Endodermal cell (in vitro differentiated cells): ENCODE results near the gene EHHADH. TPM values are rescaled to one million over a fixed set of nuclear protein-coding genes. Genes with fewer than 3 reads are reported as not detected.
A peak's percentile ranks its signal among the peaks of the same experiment; 100 is the strongest.

Experiments used
- DNase-seq: peaks from one replicate; pipeline ENCODE4 v3.0.0-alpha.2; 2017
- H3K27ac ChIP-seq: 2 replicates; pipeline ENCODE4 v1.5.1; 2013; ENCODE audit warnings: mild to moderate bottlenecking, low read depth, low read length, moderate library complexity
- H3K27me3 ChIP-seq: 2 replicates; pipeline ENCODE4 v1.6.1; 2013; ENCODE audit warnings: mild to moderate bottlenecking, low read length, moderate library complexity; ENCODE audit not compliant: insufficient read depth, control insufficient read depth, poor library complexity, severe bottlenecking
- H3K36me3 ChIP-seq: 2 replicates; pipeline ENCODE4 v1.7.0; 2013; ENCODE audit warnings: mild to moderate bottlenecking, low read length, moderate library complexity; ENCODE audit not compliant: control insufficient read depth, insufficient read depth
- H3K4me1 ChIP-seq: one replicate; pipeline ENCODE4 v1.7.0; 2013; ENCODE audit warnings: low read length; ENCODE audit not compliant: control insufficient read depth, insufficient read depth
- H3K4me3 ChIP-seq: 2 replicates; pipeline ENCODE4 v1.5.1; 2013; ENCODE audit warnings: mild to moderate bottlenecking, low read length, moderate library complexity
- H3K9ac ChIP-seq: 2 replicates; pipeline ENCODE4 v1.6.1; 2013; ENCODE audit warnings: mild to moderate bottlenecking, low read length, moderate library complexity; ENCODE audit not compliant: poor library complexity, severe bottlenecking; ENCODE audit errors: extremely low read depth
- H3K9me3 ChIP-seq: 2 replicates; pipeline ENCODE4 v1.6.1; 2013; ENCODE audit warnings: mild to moderate bottlenecking, low read length, moderate library complexity; ENCODE audit not compliant: control insufficient read depth
- H3K27ac Mint-ChIP-seq: 2 replicates; pipeline ENCODE4 v1.8.0; 2020; ENCODE audit warnings: mixed read lengths
- H3K27me3 Mint-ChIP-seq: 2 replicates; pipeline ENCODE4 v1.8.0; 2021; ENCODE audit warnings: mild to moderate bottlenecking, mixed read lengths; ENCODE audit not compliant: insufficient read depth
- H3K36me3 Mint-ChIP-seq: 2 replicates; pipeline ENCODE4 v1.8.0; 2020; ENCODE audit warnings: low read depth, mixed read lengths
- H3K4me1 Mint-ChIP-seq: 2 replicates; pipeline ENCODE4 v1.8.0; 2020; ENCODE audit warnings: mixed read lengths
- H3K4me3 Mint-ChIP-seq: 2 replicates; pipeline ENCODE4 v1.8.0; 2020; ENCODE audit warnings: mild to moderate bottlenecking, moderate library complexity, mixed read lengths
- H3K9me3 Mint-ChIP-seq: 2 replicates; pipeline ENCODE4 v1.8.0; 2020; ENCODE audit warnings: mild to moderate bottlenecking, mixed read lengths
- WGBS, 2 experiments: methylation state at CpG; one replicate each; pipeline versions ENCODE4 v1.1.5 to v1.1.7; 2013; ENCODE audit warnings: missing lambda C conversion rate in 2 of 2, mixed read lengths in 1 of 2; ENCODE audit not compliant: insufficient coverage in 1 of 2, insufficient read length in 1 of 2; 5-methylcytosine and 5-hydroxymethylcytosine counted together
- total RNA-seq, 2 donors: library from RNA; stranded (reverse); fragmentation: NEBNext Ultra II Directional in 1 of 2; extraction: Animal tissue kit (Norgen Biotek cat#: 25700) in 1 of 2; gene quantifications; 2 replicates in 1 of 2; 3 replicates in 1 of 2; pipeline ENCODE4 v1.2.1, GENCODE V29; 2021
- TF ChIP-seq, protein P1 (sequence below): fragments of 200-600 bp; sonication (generic); conservative IDR thresholded peaks from 2 replicates; pipeline ENCODE4 v1.5.0; 2021; ENCODE audit warnings: antibody characterized with exemption, mild to moderate bottlenecking

Gene EHHADH
- total RNA-seq, 2 donors from 2014 or later: 58.7 to 79.2 TPM

DNA sequence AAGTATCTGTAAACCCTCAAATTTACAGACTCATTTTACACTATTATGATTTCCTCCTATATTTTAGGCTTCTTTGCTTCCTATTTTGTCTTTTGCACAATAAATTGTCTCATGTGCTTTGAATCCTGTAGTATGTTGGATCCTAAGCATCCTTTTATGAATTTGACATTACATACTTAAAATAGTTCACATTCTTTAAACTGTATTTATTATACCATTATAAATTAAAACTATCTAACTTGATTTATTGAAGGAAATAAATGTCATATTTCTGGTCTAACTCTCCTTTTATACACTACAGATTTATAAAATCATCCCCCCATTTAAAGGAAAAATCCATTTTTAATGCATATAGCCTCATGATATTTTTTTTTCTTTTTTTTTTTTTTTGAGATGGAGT, 32.6 kb downstream of the EHHADH start:
- no peaks in the 10 kb centered on the region for H3K27me3 Mint-ChIP-seq
- no peaks in the 10 kb centered on the region for H3K9me3 Mint-ChIP-seq
- peaks cover 11% of the 10 kb centered on the region for H3K4me1 Mint-ChIP-seq
- H3K27ac Mint-ChIP-seq: no peak overlapping the region
- peaks cover 60% of the 10 kb centered on the region for H3K36me3 Mint-ChIP-seq
- peaks cover 5% of the 10 kb centered on the region for H3K4me1 ChIP-seq
- H3K27ac ChIP-seq: no peak overlapping the region
- no peak for DNase-seq
- H3K4me3 Mint-ChIP-seq: no peak overlapping the region
- no peaks in the 10 kb centered on the region for H3K27me3 ChIP-seq
- TF ChIP-seq, protein P1, sequence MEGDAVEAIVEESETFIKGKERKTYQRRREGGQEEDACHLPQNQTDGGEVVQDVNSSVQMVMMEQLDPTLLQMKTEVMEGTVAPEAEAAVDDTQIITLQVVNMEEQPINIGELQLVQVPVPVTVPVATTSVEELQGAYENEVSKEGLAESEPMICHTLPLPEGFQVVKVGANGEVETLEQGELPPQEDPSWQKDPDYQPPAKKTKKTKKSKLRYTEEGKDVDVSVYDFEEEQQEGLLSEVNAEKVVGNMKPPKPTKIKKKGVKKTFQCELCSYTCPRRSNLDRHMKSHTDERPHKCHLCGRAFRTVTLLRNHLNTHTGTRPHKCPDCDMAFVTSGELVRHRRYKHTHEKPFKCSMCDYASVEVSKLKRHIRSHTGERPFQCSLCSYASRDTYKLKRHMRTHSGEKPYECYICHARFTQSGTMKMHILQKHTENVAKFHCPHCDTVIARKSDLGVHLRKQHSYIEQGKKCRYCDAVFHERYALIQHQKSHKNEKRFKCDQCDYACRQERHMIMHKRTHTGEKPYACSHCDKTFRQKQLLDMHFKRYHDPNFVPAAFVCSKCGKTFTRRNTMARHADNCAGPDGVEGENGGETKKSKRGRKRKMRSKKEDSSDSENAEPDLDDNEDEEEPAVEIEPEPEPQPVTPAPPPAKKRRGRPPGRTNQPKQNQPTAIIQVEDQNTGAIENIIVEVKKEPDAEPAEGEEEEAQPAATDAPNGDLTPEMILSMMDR: no peak
- peaks cover 42% of the 10 kb centered on the region for H3K36me3 ChIP-seq
- H3K9ac ChIP-seq: no peak overlapping the region
- H3K9me3 ChIP-seq: no peaks in the 10 kb centered on the region
- no peak overlapping the region for H3K4me3 ChIP-seq

DNA sequence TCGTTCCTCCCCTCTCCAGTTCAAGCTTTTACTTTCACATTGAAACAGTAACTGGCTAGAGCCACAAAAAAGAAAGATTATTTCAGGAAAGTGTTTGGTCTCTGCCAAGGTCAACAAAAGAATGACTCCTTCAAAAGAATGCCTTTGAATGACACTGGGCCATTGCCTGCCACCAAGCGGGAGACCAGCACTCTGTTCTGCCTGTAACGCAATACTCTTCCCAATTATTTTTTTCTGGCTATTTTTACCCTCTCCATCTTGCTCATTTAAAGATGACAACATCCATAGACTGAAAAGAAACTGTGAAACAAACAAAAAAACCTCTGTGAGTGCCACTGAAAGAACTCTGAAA, 37.3 kb downstream of the EHHADH start:
- Histone ChIP-seq H3K27ac (peak overlapping the region; percentile 88), H3K36me3 (peaks cover 24% of the 10 kb centered on the region), H3K9ac (no peak overlapping the region), H3K4me3 (no peak overlapping the region), H3K4me1 (peaks cover 6% of the 10 kb centered on the region), H3K27me3 (no peaks in the 10 kb centered on the region), H3K9me3 (no peaks in the 10 kb centered on the region)
- no peak overlapping the region for H3K4me3 Mint-ChIP-seq
- 7 to 54% methylated on average over 2 to 3 of the region's 3 CpGs for WGBS, 2 experiments
- peaks cover 12% of the 10 kb centered on the region for H3K4me1 Mint-ChIP-seq
- H3K9me3 Mint-ChIP-seq: no peaks in the 10 kb centered on the region
- H3K27me3 Mint-ChIP-seq: no peaks in the 10 kb centered on the region
- DNase-seq: peak; percentile 60
- H3K36me3 Mint-ChIP-seq: peaks cover 35% of the 10 kb centered on the region
- TF ChIP-seq, protein P1: no peak
- H3K27ac Mint-ChIP-seq: peak overlapping the region; percentile 63

DNA sequence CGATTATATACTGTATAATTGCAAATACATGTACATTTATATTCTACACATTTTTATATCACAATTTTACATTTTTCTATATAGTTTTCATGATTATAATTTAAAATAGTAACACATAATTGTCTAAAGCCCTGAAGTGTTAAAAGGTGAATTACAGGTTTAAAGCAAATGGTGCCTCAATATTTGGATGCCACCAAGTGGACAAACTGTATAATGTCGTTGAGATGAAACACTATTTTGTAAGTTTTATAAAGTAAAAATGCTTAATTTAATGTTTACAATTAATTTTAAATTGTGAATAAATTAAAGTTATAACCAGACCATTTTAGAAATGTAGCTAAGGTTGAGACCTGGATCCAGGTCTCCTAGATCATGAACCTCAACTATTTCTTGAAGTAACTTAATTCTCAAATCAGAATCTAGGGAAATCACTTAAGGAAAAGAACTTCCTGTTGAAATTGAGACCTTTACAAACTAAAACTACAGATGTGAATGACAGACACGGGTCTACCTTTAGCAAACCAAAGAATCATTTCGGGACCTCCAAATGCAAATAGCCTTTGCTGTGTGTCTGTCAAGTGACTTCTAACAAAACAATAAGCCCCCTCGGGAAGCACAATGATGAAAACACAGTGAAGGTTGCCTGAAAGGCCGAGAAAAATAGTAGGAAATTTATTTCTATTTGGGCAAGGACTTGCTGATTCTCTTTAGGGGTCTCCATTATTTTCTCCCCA, 37.8 kb downstream of the EHHADH start:
- TF ChIP-seq, protein P1: peak; percentile 79
- Histone ChIP-seq H3K4me1 (peaks cover 6% of the 10 kb centered on the region), H3K9me3 (no peaks in the 10 kb centered on the region), H3K36me3 (peaks cover 24% of the 10 kb centered on the region), H3K4me3 (no peak overlapping the region), H3K27ac (peak overlapping the region; percentile 88), H3K27me3 (no peaks in the 10 kb centered on the region), H3K9ac (no peak overlapping the region)
- WGBS, 2 experiments: 20 to 42% methylated on average over 2 to 4 of the region's 6 CpGs
- Mint-ChIP-seq H3K27me3 (no peaks in the 10 kb centered on the region), H3K4me1 (peaks cover 12% of the 10 kb centered on the region), H3K9me3 (no peaks in the 10 kb centered on the region), H3K36me3 (peaks cover 33% of the 10 kb centered on the region), H3K27ac (peak overlapping the region; percentile 63), H3K4me3 (no peak overlapping the region)
- DNase-seq: no peak
